A549 (cell line): ENCODE results near the gene CDIPT. TPM values are rescaled to one million over a fixed set of nuclear protein-coding genes. Genes with fewer than 3 reads are reported as not detected.
A peak's percentile ranks its signal among the peaks of the same experiment; 100 is the strongest.

Experiments
- BHLHE40 ChIP-seq: IDR thresholded peaks from 2 replicates; pipeline ENCODE4 v1.6.1; 2012; ENCODE audit warnings: low read depth, low read length, inconsistent platforms
- CBX2 ChIP-seq: fragments of 200-600 bp; sonication (generic); IDR thresholded peaks from 2 replicates; pipeline ENCODE4 v1.6.1; 2016; ENCODE audit warnings: low read depth, mild to moderate bottlenecking, borderline replicate concordance
- CHD4 ChIP-seq: fragments of 200-600 bp; sonication (generic); IDR thresholded peaks from 2 replicates; pipeline ENCODE4 v1.6.1; 2016; ENCODE audit warnings: antibody characterized with exemption, mild to moderate bottlenecking, borderline replicate concordance
- EP300 ChIP-seq, 2 experiments: fragments of >200 bp; sonication (Bioruptor Twin); formaldehyde crosslinking; IDR thresholded peaks; 2 replicates in 1 of 2; 3 replicates in 1 of 2; pipeline ENCODE4 v1.6.1; 2016 to 2017
- FOSL2 ChIP-seq, 2 experiments: fragments of 450-650 bp in 1 of 2; fragments of >200 bp in 1 of 2; sonication (Bioruptor Twin) in 1 of 2; formaldehyde crosslinking; IDR thresholded peaks; 2 replicates each; pipeline versions ENCODE4 v1.5.0 to v1.6.1; 2016 to 2020; ENCODE audit warnings: mild to moderate bottlenecking in 1 of 2, moderate library complexity in 1 of 2
- FOXS1 ChIP-seq: fragments of 250-450 bp; sonication (Bioruptor Pico); IDR thresholded peaks from 2 replicates; pipeline ENCODE4 v1.5.0; 2020; ENCODE audit warnings: mild to moderate bottlenecking, moderate library complexity
- HMGXB4 ChIP-seq: fragments of 250-450 bp; sonication (Bioruptor Pico); IDR thresholded peaks from 2 replicates; pipeline ENCODE4 v1.5.0; 2021; ENCODE audit warnings: mild to moderate bottlenecking, moderate library complexity, borderline replicate concordance
- HOXA7 ChIP-seq: fragments of 250-450 bp; sonication (Bioruptor Pico); IDR thresholded peaks from 2 replicates; pipeline ENCODE4 v1.5.0; 2020; ENCODE audit warnings: mild to moderate bottlenecking, moderate library complexity
- HOXB5 ChIP-seq: fragments of 250-450 bp; sonication (Bioruptor Pico); IDR thresholded peaks from 2 replicates; pipeline ENCODE4 v1.5.0; 2020; ENCODE audit warnings: mild to moderate bottlenecking, moderate library complexity
- JUN ChIP-seq, 2 experiments: fragments of >200 bp; sonication (Bioruptor Twin); formaldehyde crosslinking; IDR thresholded peaks; 2 replicates in 1 of 2; 3 replicates in 1 of 2; pipeline ENCODE4 v1.6.1; 2016 to 2017
- JUNB ChIP-seq: fragments of >200 bp; sonication (Bioruptor Twin); formaldehyde crosslinking; IDR thresholded peaks from 2 replicates; pipeline ENCODE4 v1.6.1; 2016
- KDM1A ChIP-seq: fragments of 200-600 bp; sonication (generic); IDR thresholded peaks from 2 replicates; pipeline ENCODE4 v1.6.1; 2016; ENCODE audit warnings: low read depth, mild to moderate bottlenecking
- MAZ ChIP-seq: fragments of 150-350 bp; IDR thresholded peaks from 2 replicates; pipeline ENCODE4 v1.6.1; 2014; ENCODE audit warnings: antibody characterized with exemption, low read depth, low read length, borderline replicate concordance
- MYC ChIP-seq: IDR thresholded peaks from 2 replicates; pipeline ENCODE4 v1.6.1; 2012; ENCODE audit warnings: mild to moderate bottlenecking, inconsistent platforms, low read length, improper control_type of control experiment, borderline replicate concordance
- NFE2L2 ChIP-seq: fragments of 150-350 bp; conservative IDR thresholded peaks from 2 replicates; pipeline ENCODE4 v1.6.1; 2014; ENCODE audit warnings: low read length
- NPAS2 ChIP-seq: fragments of 250-450 bp; sonication (Bioruptor Pico); IDR thresholded peaks from 2 replicates; pipeline ENCODE4 v1.8.0; 2022; ENCODE audit warnings: mild to moderate bottlenecking, moderate library complexity, borderline replicate concordance
- POLR2AphosphoS2 ChIP-seq: conservative IDR thresholded peaks from 2 replicates; pipeline ENCODE4 v1.6.1; 2012; ENCODE audit warnings: low read length, improper control_type of control experiment, inconsistent platforms
- RAD21 ChIP-seq, 2 experiments: fragments of >200 bp in 1 of 2; sonication (Bioruptor Twin) in 1 of 2; formaldehyde crosslinking in 1 of 2; IDR thresholded peaks in 1 of 2; conservative IDR thresholded peaks in 1 of 2; 2 replicates in 1 of 2; 3 replicates in 1 of 2; pipeline ENCODE4 v1.6.1; 2012 to 2018; ENCODE audit warnings: inconsistent platforms in 1 of 2
- RARB ChIP-seq: fragments of 250-450 bp; sonication (Bioruptor Pico); IDR thresholded peaks from 2 replicates; pipeline ENCODE4 v1.8.0; 2021; ENCODE audit warnings: mild to moderate bottlenecking, moderate library complexity
- RFX5 ChIP-seq: fragments of 450-650 bp; IDR thresholded peaks from 2 replicates; pipeline ENCODE4 v1.7.1; 2014; ENCODE audit warnings: antibody characterized with exemption, mild to moderate bottlenecking, moderate library complexity
- RNF2 ChIP-seq: fragments of 200-600 bp; sonication (generic); IDR thresholded peaks from 2 replicates; pipeline ENCODE4 v1.6.1; 2016; ENCODE audit warnings: low read depth, mild to moderate bottlenecking, antibody characterized with exemption, moderate library complexity, borderline replicate concordance
- SMC3 ChIP-seq: fragments of >200 bp; sonication (Bioruptor Twin); formaldehyde crosslinking; IDR thresholded peaks from 3 replicates; pipeline ENCODE4 v1.6.1; 2018; ENCODE audit warnings: inconsistent platforms
- SREBF2 ChIP-seq: fragments of 450-650 bp; IDR thresholded peaks from 2 replicates; pipeline ENCODE4 v1.6.1; 2014; ENCODE audit warnings: mild to moderate bottlenecking, moderate library complexity
- TFCP2L1 ChIP-seq: fragments of 250-450 bp; sonication (Bioruptor Pico); IDR thresholded peaks from 2 replicates; pipeline ENCODE4 v1.5.0; 2021; ENCODE audit warnings: mild to moderate bottlenecking
- ZC3H11A ChIP-seq: fragments of 450-650 bp; IDR thresholded peaks from 2 replicates; pipeline ENCODE4 v1.6.1; 2014; ENCODE audit warnings: antibody characterized with exemption, mild to moderate bottlenecking
- ZFP36 ChIP-seq: fragments of 450-650 bp; IDR thresholded peaks from 2 replicates; pipeline ENCODE4 v1.6.1; 2014; ENCODE audit warnings: borderline replicate concordance; ENCODE audit not compliant: partially characterized antibody
- polyA plus RNA-seq, 4 experiments: library from polyadenylated mRNA; depleted of rRNA in 3 of 4; stranded (reverse); fragments of >200 nt; fragmentation: RNase III in 1 of 4; extraction: RNeasy Plus Mini Kit Qiagen cat#74134 plus additional on column Dnase treatment in 1 of 4; gene quantifications; 2 replicates in 3 of 4; 3 replicates in 1 of 4; pipeline ENCODE4 v1.2.3, GENCODE V29; 2011 to 2017
- TF ChIP-seq, protein P1 (sequence below): IDR thresholded peaks from 2 replicates; pipeline ENCODE4 v1.6.1; 2012; ENCODE audit warnings: low read depth, borderline replicate concordance
- TF ChIP-seq, protein P2 (sequence below): fragments of >200 bp; sonication (Bioruptor Twin); formaldehyde crosslinking; IDR thresholded peaks from 3 replicates; pipeline ENCODE4 v1.5.1; 2016
- TF ChIP-seq, protein P3 (sequence below): fragments of 450-650 bp; IDR thresholded peaks from 2 replicates; pipeline ENCODE4 v1.6.1; 2014; ENCODE audit warnings: antibody characterized with exemption
- TF ChIP-seq, protein P4 (sequence below): IDR thresholded peaks from 2 replicates; pipeline ENCODE4 v1.6.1; 2012

Gene CDIPT
- polyA plus RNA-seq, 2 of the 4 experiments (the other 2 are of a cell fraction) = 64.0 to 72.1 TPM

DNA sequence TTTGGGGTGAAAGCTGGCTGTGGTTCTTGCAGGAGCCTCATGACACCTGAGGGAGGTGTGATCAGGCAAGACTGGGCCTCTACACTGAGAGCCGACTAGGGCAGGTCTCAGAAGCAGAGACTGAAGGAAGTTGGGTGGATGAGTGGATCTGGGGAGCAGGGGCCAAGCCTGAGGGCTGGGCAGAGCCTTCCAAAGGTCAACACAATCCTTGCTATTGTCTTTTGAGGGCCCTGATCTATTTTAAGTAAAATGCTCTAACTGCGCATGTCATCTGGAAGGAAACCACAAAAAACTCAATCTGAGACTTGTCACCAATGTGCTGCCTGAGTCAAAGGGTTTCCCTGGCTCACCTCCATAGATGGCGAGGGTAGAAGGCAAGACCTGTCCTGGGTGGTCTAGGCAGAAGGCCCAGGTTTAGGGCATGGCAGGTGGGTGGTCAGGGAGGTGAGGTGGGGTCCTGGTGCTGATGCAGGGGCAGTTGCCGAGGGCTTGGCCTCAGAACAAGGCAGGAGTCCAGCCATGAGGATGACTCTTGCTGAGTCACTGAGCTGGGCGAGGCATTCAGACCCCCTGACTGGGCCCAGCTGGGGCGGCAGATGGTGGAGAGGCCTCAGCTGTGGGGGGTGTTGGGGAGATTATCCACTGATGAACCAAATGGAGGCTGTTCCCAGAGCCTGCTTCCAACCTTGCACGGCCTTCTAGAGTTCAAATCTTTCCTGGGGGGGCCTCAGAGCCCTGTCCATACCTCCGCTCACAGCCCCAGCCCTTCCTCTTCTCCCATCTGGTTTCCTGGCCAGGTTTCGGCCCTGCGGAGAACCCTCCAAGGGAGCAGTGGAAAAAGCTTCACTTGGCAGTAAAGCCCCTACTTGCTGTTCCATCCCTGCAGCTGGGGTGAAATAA, 37.6 kb downstream of the CDIPT start (continued):
- TF ChIP-seq, protein P1, sequence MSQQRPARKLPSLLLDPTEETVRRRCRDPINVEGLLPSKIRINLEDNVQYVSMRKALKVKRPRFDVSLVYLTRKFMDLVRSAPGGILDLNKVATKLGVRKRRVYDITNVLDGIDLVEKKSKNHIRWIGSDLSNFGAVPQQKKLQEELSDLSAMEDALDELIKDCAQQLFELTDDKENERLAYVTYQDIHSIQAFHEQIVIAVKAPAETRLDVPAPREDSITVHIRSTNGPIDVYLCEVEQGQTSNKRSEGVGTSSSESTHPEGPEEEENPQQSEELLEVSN = no peak
- no peak for TF ChIP-seq CBX2
- TF ChIP-seq RNF2 = no peak
- TF ChIP-seq KDM1A = no peak
- TF ChIP-seq POLR2AphosphoS2 = no peak
- TF ChIP-seq SMC3 = no peak
- TF ChIP-seq TFCP2L1 (CRISPR knock-in tag) = no peak
- TF ChIP-seq, protein P2, sequence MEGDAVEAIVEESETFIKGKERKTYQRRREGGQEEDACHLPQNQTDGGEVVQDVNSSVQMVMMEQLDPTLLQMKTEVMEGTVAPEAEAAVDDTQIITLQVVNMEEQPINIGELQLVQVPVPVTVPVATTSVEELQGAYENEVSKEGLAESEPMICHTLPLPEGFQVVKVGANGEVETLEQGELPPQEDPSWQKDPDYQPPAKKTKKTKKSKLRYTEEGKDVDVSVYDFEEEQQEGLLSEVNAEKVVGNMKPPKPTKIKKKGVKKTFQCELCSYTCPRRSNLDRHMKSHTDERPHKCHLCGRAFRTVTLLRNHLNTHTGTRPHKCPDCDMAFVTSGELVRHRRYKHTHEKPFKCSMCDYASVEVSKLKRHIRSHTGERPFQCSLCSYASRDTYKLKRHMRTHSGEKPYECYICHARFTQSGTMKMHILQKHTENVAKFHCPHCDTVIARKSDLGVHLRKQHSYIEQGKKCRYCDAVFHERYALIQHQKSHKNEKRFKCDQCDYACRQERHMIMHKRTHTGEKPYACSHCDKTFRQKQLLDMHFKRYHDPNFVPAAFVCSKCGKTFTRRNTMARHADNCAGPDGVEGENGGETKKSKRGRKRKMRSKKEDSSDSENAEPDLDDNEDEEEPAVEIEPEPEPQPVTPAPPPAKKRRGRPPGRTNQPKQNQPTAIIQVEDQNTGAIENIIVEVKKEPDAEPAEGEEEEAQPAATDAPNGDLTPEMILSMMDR = no peak
- no peak for TF ChIP-seq BHLHE40
- 0 out of 2 replicates have a peak, but pooled peaks have one; percentile 14 for TF ChIP-seq HOXB5 (CRISPR knock-in tag)
- no peak for TF ChIP-seq RFX5
- no peak for TF ChIP-seq RARB (CRISPR knock-in tag)
- TF ChIP-seq MYC = no peak
- no peak for TF ChIP-seq HMGXB4 (CRISPR knock-in tag)
- no peak for TF ChIP-seq NPAS2 (CRISPR knock-in tag)
- TF ChIP-seq JUN (IDR thresholded peaks at IDR 0.05) = peak in 1 of 2 experiments; percentile 39; a peak in 3 of 5 replicates
- TF ChIP-seq EP300 (IDR thresholded peaks at IDR 0.05) = no peak
- no peak; a peak in 1 of 5 replicates for TF ChIP-seq RAD21 (conservative IDR thresholded peaks at IDR 0.05 in 1 of 2, IDR thresholded peaks at IDR 0.05 in 1 of 2)
- 0 out of 2 replicates have a peak, but pooled peaks have one; percentile 24 for TF ChIP-seq HOXA7 (CRISPR knock-in tag)
- TF ChIP-seq ZFP36 = no peak
- no peak for TF ChIP-seq ZC3H11A
- peak; percentile 55 for TF ChIP-seq JUNB
- TF ChIP-seq FOSL2 (IDR thresholded peaks at IDR 0.05) = peak; percentile 50; the same call in 1 of the 2 replicates
- TF ChIP-seq FOSL2 (CRISPR knock-in tag; IDR thresholded peaks at IDR 0.05) = peak; percentile 75
- no peak for TF ChIP-seq NFE2L2
- TF ChIP-seq FOXS1 (CRISPR knock-in tag) = 0 out of 2 replicates have a peak, but pooled peaks have one; percentile 32
- TF ChIP-seq, protein P3, sequence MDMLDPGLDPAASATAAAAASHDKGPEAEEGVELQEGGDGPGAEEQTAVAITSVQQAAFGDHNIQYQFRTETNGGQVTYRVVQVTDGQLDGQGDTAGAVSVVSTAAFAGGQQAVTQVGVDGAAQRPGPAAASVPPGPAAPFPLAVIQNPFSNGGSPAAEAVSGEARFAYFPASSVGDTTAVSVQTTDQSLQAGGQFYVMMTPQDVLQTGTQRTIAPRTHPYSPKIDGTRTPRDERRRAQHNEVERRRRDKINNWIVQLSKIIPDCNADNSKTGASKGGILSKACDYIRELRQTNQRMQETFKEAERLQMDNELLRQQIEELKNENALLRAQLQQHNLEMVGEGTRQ = no peak
- TF ChIP-seq CHD4 = no peak
- no peak for TF ChIP-seq MAZ
- TF ChIP-seq, protein P4, sequence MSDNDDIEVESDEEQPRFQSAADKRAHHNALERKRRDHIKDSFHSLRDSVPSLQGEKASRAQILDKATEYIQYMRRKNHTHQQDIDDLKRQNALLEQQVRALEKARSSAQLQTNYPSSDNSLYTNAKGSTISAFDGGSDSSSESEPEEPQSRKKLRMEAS = peak; percentile 60
- TF ChIP-seq SREBF2 = no peak
